Measurements from ENCODE around the gene NUBPL. TPM values are rescaled to one million over a fixed set of nuclear protein-coding genes. Genes with fewer than 3 reads are reported as not detected.
"Not testable (repeated sequence)": the region's sequence is repeated elsewhere in the genome, so short reads cannot be mapped to it uniquely, and the experiment has no call there.

Gene NUBPL
- total RNA-seq, 2 experiments from 2014 or later: 5.8 to 9.4 TPM

- Mint-ChIP-seq H3K4me1 (no peaks in the 10 kb centered on the region), H3K27me3 (no peaks in the 10 kb centered on the region), H3K9me3 (peaks cover 1% of the 10 kb centered on the region), H3K4me3 (no peak overlapping the region), H3K27ac (no peak overlapping the region), H3K36me3 (no peaks in the 10 kb centered on the region)
- POLR2A ChIA-PET: no interaction called here
- no peak for ATAC-seq (ENCODE audit: low read depth)
- no peak for DNase-seq
Observed at GRCh38 chr14:31787377-31787776, 226.2 kb downstream of the NUBPL start.

DNA sequence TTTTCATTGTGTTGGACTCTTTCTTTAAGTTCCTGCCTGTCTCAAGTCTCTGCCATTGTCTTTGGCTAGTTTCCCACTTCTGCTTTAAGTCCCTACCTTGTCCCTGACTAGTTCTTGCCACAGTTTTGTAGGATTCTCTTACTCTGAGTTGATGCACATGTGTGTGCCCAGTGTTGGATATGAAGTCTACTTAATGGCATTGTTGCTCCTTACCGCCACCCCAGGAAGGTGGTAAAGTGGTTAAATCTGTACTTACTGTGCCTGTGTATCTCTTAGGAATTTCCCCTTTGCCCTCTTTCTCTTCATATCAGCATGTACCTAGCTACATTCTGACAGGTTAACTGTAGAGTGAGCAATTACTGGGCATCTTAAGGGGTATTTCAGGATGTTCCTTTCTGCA lies 227.1 kb downstream of the NUBPL start:
- POLR2A ChIA-PET: no interaction called here
- no peak for DNase-seq
- H3K9me3 Mint-ChIP-seq: peaks cover 1% of the 10 kb centered on the region
- H3K27ac Mint-ChIP-seq: no peak overlapping the region
- H3K36me3 Mint-ChIP-seq: no peaks in the 10 kb centered on the region
- no peak for ATAC-seq (ENCODE audit: low read depth)
- H3K4me1 Mint-ChIP-seq: no peaks in the 10 kb centered on the region
- H3K4me3 Mint-ChIP-seq: no peak overlapping the region
- no peaks in the 10 kb centered on the region for H3K27me3 Mint-ChIP-seq

GRCh38 chr14:31792726-31793125 lies 231.5 kb downstream of the NUBPL start:
- H3K9me3 Mint-ChIP-seq: peaks cover 1% of the 10 kb centered on the region
- DNase-seq (no peak), ATAC-seq (ENCODE audit: low read depth) (no peak)
- no peaks in the 10 kb centered on the region for H3K27me3 Mint-ChIP-seq
- POLR2A ChIA-PET: no interaction called here
- H3K36me3 Mint-ChIP-seq: no peaks in the 10 kb centered on the region
- H3K4me1 Mint-ChIP-seq: no peaks in the 10 kb centered on the region
- no peak overlapping the region for H3K4me3 Mint-ChIP-seq
- H3K27ac Mint-ChIP-seq: no peak overlapping the region

DNA sequence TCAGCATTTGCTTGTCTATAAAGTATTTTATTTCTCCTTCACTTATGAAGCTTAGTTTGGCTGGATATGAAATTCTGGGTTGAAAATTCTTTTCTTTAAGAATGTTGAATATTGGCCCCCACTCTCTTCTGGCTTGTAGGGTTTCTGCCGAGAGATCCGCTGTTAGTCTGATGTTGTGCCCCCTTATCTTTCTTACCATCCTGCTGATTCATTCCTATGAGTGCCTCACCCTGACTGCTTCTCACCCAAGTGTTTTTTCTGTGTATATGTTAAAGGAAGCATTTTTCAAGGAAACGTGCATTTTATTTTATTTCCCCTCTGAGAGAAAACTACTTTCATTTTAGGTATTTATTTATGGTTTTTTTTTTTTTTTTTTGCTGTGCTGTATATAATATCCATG lies 236.7 kb downstream of the NUBPL start:
- H3K4me3 Mint-ChIP-seq; H3K27ac Mint-ChIP-seq; DNase-seq; H3K27me3 Mint-ChIP-seq; POLR2A ChIA-PET; H3K4me1 Mint-ChIP-seq; ATAC-seq (ENCODE audit: low read depth); H3K9me3 Mint-ChIP-seq; H3K36me3 Mint-ChIP-seq: not testable (repeated sequence)

DNA sequence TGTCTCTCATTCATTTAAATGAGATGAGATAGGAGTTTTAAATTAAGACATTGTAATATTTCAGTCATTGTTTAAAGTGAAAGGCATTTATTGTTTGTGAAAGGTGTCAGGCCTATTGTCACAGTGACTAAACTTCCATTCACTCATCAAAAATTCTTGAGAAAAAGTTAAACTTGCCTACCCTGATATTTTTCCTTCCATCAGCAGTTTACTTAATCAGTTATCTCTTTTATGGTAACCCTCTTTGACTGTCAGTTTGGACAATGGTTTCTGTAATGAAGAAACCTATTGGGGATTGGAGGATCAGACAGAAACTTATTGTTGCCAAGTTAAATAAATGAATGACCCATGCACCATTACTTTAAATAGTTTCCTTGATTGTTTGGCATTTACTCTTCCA lies 241.6 kb downstream of the NUBPL start:
- no peaks in the 10 kb centered on the region for H3K4me1 Mint-ChIP-seq
- H3K9me3 Mint-ChIP-seq: peaks cover 8% of the 10 kb centered on the region
- H3K4me3 Mint-ChIP-seq: no peak overlapping the region
- no peaks in the 10 kb centered on the region for H3K27me3 Mint-ChIP-seq
- POLR2A ChIA-PET: no interaction called here
- no peaks in the 10 kb centered on the region for H3K36me3 Mint-ChIP-seq
- H3K27ac Mint-ChIP-seq: no peak overlapping the region
- no peak for ATAC-seq (ENCODE audit: low read depth)
- no peak for DNase-seq

DNA sequence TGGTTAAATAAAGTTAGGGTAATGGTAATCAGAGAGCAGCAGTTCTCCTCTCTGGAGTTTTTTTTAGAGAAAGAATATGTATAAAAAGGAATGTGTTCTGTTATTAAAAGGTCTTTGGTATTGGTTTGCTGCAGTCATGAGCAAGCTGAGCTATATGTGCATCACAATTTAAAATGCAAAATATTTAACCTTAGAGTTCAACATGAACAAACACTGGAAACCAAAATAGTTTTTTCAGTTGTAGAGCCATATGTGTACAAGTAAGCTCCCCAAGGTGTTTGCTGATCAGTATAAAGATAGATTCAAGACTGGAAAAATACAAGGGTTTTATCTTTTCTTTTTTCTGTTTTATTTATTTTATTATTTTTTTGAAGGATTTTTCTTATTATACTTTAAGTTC lies 245.0 kb downstream of the NUBPL start:
- ATAC-seq (ENCODE audit: low read depth) (no peak), DNase-seq (no peak)
- Mint-ChIP-seq H3K27me3 (no peaks in the 10 kb centered on the region), H3K4me3 (no peak overlapping the region), H3K27ac (no peak overlapping the region), H3K9me3 (peaks cover 16% of the 10 kb centered on the region), H3K4me1 (no peaks in the 10 kb centered on the region), H3K36me3 (peaks cover 4% of the 10 kb centered on the region)
- POLR2A ChIA-PET: no interaction called here

- H3K4me3 Mint-ChIP-seq; DNase-seq; H3K27me3 Mint-ChIP-seq; ATAC-seq (ENCODE audit: low read depth); POLR2A ChIA-PET; H3K4me1 Mint-ChIP-seq; H3K27ac Mint-ChIP-seq: not testable (repeated sequence)
- H3K9me3 Mint-ChIP-seq: peaks cover 35% of the 10 kb centered on the region
- peaks cover 11% of the 10 kb centered on the region for H3K36me3 Mint-ChIP-seq
Observed at GRCh38 chr14:31811693-31812628, 250.8 kb downstream of the NUBPL start.

DNA sequence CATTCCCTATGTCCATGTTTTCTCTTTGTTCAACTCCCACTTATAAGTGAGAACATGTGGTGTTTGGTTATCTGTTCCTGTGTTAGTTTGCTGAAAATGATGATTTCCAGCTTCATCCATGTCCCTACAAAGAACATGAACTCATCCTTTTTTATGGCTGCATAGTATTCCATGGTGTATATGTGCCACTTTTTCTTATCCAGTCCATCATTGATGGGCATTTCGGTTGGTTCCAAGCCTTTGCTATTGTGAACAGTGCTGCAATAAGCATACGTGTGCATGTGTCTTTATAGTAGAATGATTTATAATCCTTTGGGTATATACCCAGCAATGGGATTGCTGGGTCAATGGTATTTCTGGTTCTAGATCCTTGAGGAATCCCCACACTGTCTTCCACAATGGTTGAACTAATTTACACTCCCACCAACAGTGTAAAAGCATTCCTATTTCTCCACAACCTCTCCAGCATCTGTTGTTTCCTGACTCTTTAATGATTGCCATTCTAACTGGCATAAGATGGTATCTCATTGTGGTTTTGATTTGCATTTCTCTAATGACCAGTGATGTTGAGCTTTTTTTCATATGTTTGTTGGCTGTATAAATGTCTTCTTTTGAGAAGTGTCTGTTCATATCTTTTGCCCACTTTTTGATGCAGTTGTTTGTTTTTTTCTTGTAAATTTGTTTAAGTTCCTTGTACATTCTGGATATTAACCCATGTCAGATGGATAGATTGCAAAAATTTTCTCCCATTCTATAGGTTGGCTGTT lies 252.7 kb downstream of the NUBPL start:
- Mint-ChIP-seq H3K36me3 (peaks cover 11% of the 10 kb centered on the region), H3K9me3 (peaks cover 33% of the 10 kb centered on the region)
- DNase-seq; H3K27ac Mint-ChIP-seq; H3K4me3 Mint-ChIP-seq; H3K4me1 Mint-ChIP-seq; H3K27me3 Mint-ChIP-seq; POLR2A ChIA-PET; ATAC-seq (ENCODE audit: low read depth): not testable (repeated sequence)

DNA sequence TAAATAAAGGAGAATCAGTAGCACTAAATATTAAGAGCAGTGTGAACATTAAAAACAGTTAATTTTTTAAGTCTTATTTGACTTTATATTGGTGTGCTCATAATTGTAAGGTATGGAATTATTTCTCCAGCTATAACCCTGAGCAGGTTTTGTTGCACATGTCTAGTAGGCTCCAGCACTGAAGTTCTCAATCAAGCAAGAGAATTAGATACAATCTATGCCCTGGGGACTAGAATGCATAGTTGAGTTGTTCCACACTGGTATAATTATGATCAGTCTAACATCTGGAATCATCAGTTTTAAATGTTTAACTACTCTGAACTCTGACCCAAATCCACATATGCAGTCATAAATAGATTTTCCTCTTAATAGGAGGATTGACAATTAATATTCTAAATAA lies 258.1 kb downstream of the NUBPL start:
- no peaks in the 10 kb centered on the region for H3K4me1 Mint-ChIP-seq
- no peak for DNase-seq
- H3K27ac Mint-ChIP-seq: no peak overlapping the region
- no peak for ATAC-seq (ENCODE audit: low read depth)
- H3K36me3 Mint-ChIP-seq: peaks cover 2% of the 10 kb centered on the region
- POLR2A ChIA-PET: no interaction called here
- no peak overlapping the region for H3K4me3 Mint-ChIP-seq
- H3K27me3 Mint-ChIP-seq: no peaks in the 10 kb centered on the region
- peaks cover 11% of the 10 kb centered on the region for H3K9me3 Mint-ChIP-seq

DNA sequence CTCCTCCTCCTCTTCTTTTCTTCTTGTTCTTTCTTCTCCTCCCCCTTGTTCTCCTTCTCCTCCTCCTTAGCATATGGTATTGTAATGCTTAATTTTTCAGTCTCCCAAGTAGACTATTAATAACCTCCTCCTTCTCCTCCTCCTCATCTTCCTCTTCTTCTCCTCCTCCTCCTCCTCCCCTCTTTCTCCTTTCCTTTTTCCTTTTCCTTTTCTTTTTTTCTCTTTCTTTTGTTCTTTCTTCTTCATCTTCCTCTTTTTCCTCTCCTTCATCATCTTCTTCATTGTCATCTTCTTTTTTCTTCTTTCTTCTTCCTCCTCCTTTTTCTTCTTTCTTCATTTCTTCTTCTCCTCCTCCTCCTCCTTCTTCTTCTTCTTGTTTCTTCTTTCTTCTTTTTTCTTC lies 264.3 kb downstream of the NUBPL start:
- Mint-ChIP-seq H3K9me3 (no peaks in the 10 kb centered on the region), H3K36me3 (no peaks in the 10 kb centered on the region), H3K4me1 (no peaks in the 10 kb centered on the region), H3K4me3 (no peak overlapping the region), H3K27ac (no peak overlapping the region), H3K27me3 (no peaks in the 10 kb centered on the region)
- no peak for ATAC-seq (ENCODE audit: low read depth)
- POLR2A ChIA-PET: no interaction called here
- DNase-seq: no peak

- Mint-ChIP-seq H3K9me3 (no peaks in the 10 kb centered on the region), H3K27me3 (no peaks in the 10 kb centered on the region), H3K36me3 (peaks cover 1% of the 10 kb centered on the region), H3K27ac (no peak overlapping the region), H3K4me1 (no peaks in the 10 kb centered on the region), H3K4me3 (no peak overlapping the region)
- ATAC-seq (ENCODE audit: low read depth): no peak
- POLR2A ChIA-PET: no interaction called here
- DNase-seq: no peak
Observed at GRCh38 chr14:31827325-31827724, 266.1 kb downstream of the NUBPL start.

- POLR2A ChIA-PET: no interaction called here
- H3K36me3 Mint-ChIP-seq: peaks cover 1% of the 10 kb centered on the region
- no peak for DNase-seq
- no peak for ATAC-seq (ENCODE audit: low read depth)
- no peak overlapping the region for H3K4me3 Mint-ChIP-seq
- H3K9me3 Mint-ChIP-seq: no peaks in the 10 kb centered on the region
- H3K4me1 Mint-ChIP-seq: no peaks in the 10 kb centered on the region
- H3K27me3 Mint-ChIP-seq: no peaks in the 10 kb centered on the region
- no peak overlapping the region for H3K27ac Mint-ChIP-seq
Observed at GRCh38 chr14:31828946-31829868, 268.0 kb downstream of the NUBPL start.

DNA sequence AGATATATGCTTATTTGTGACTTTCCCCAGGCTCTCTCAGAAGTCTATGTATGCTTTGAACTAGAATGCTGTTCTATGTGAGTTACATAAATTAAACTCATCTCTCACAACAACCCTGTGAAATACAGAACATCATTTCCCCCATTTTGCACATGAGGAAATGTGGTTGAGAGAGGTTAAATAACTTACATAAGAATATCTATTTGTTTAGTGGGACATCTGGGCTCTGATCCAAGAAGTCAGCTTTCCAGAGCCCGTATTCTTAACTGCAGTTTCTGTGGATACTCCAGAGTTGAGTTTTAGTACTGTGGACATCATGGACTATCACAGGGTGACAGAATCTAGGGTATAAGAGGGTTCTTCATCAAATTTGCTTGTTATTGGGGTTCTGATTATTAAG lies 273.4 kb downstream of the NUBPL start:
- DNase-seq (no peak), ATAC-seq (ENCODE audit: low read depth) (no peak)
- no peaks in the 10 kb centered on the region for H3K9me3 Mint-ChIP-seq
- no peaks in the 10 kb centered on the region for H3K4me1 Mint-ChIP-seq
- peaks cover 1% of the 10 kb centered on the region for H3K36me3 Mint-ChIP-seq
- H3K27me3 Mint-ChIP-seq: no peaks in the 10 kb centered on the region
- POLR2A ChIA-PET: no interaction called here
- no peak overlapping the region for H3K27ac Mint-ChIP-seq
- no peak overlapping the region for H3K4me3 Mint-ChIP-seq

Measured in activated naive CD8-positive, alpha-beta T cell treated with anti-CD3 and anti-CD28 coated beads, Interleukin-2, amount 10 ng/mL, durations not matched to agents 7 days and 5 days (primary cell).